HCT116 (cell line): ENCODE data around the gene FGD4. TPM values are rescaled to one million over a fixed set of nuclear protein-coding genes. Genes with fewer than 3 reads are reported as not detected.

Experiments used
- ATAC-seq: fragments of 200-7000 bp; cut with Tn5 transposase; 2 replicates; pipeline ENCODE4 v1.9.1; 2020; ENCODE audit warnings: mild to moderate bottlenecking, moderate library complexity
- BruUV-seq: library from RNA; stranded (reverse); fragments of 400-500 nt; replicated peaks from 2 replicates; lab custom pipeline; 2021; lab: Mats Ljungman, UMichigan
- CTCF ChIA-PET: fragments of 300-600 bp; sonication (Branson Sonifier 250); formaldehyde crosslinking; loops from one replicate; lab custom pipeline; 2021; ENCODE audit warnings: antibody characterized with exemption; lab: Charles Lee
- POLR2A ChIA-PET: fragments of 300-600, 350-600 bp; sonication (Branson Sonifier 250); formaldehyde crosslinking; loops from one replicate; lab custom pipeline; 2021; ENCODE audit warnings: antibody characterized with exemption; lab: Charles Lee
- RAD21 ChIA-PET, 2 experiments: fragments of 300-600 bp; sonication (Branson Sonifier 250); formaldehyde crosslinking; loops; one replicate each; lab custom pipeline; 2023; ENCODE audit warnings: low total read pairs in 2 of 2; ENCODE audit not compliant: uncharacterized antibody in 2 of 2, unreplicated experiment in 2 of 2, low non-redundant PET in 1 of 2; lab: Charles Lee
- DNase-seq: peaks from one replicate; pipeline ENCODE4 v3.0.0-alpha.2; 2010; ENCODE audit warnings: low read depth, low spot score
- H2AFZ ChIP-seq: fragments of 200-600 bp; shearing (Covaris generic), sonication (generic); 2 replicates; pipeline ENCODE4 v1.6.1; 2017; ENCODE audit warnings: low read depth, mixed run types, mixed read lengths, antibody characterized with exemption, low read length; ENCODE audit not compliant: poor library complexity, severe bottlenecking
- H3K27ac ChIP-seq: 2 replicates; pipeline ENCODE4 v1.5.1; 2012; ENCODE audit warnings: low read depth, low read length
- H3K27me3 ChIP-seq: fragments of 200-600 bp; sonication (generic); 2 replicates; pipeline ENCODE4 v1.6.1; 2016; ENCODE audit warnings: mixed run types, low read length, mixed read lengths; ENCODE audit not compliant: insufficient read depth
- H3K36me3 ChIP-seq, 2 experiments: fragments of 200-500 bp in 1 of 2; fragments of 200-600 bp in 1 of 2; sonication (Bioruptor generic) in 1 of 2; sonication (generic) in 1 of 2; 2 replicates each; pipeline versions ENCODE4 v1.5.1 to v1.6.1; 2014 to 2016; ENCODE audit warnings: low read length in 2 of 2, inconsistent platforms in 1 of 2, mixed read lengths in 1 of 2, mixed run types in 1 of 2; ENCODE audit not compliant: insufficient read depth in 2 of 2, control insufficient read depth in 1 of 2
- H3K4me1 ChIP-seq, 2 experiments: fragments of 200-600 bp in 1 of 2; sonication (generic) in 1 of 2; 2 replicates each; pipeline versions ENCODE4 v1.5.1 to v1.6.1; 2012 to 2017; ENCODE audit warnings: low read length in 2 of 2, inconsistent platforms in 1 of 2, mild to moderate bottlenecking in 1 of 2, mixed read lengths in 1 of 2, mixed run types in 1 of 2, moderate library complexity in 1 of 2; ENCODE audit not compliant: insufficient read depth in 2 of 2, control insufficient read depth in 1 of 2
- H3K4me2 ChIP-seq: fragments of 200-600 bp; sonication (generic); 2 replicates; pipeline ENCODE4 v1.6.1; 2017; ENCODE audit warnings: mixed run types, low read length, mixed read lengths
- H3K4me3 ChIP-seq, 2 experiments: fragments of 200-600 bp in 1 of 2; sonication (generic) in 1 of 2; replicated peaks in 1 of 2; 2 replicates each; pipeline ENCODE4 v1.5.1; 2011 to 2016; ENCODE audit warnings: low read length in 2 of 2, control low read depth in 1 of 2, low read depth in 1 of 2, mild to moderate bottlenecking in 1 of 2, mixed read lengths in 1 of 2, mixed run types in 1 of 2
- H3K79me2 ChIP-seq: fragments of 200-600 bp; sonication (generic); 2 replicates; pipeline ENCODE4 v1.6.1; 2017; ENCODE audit warnings: mild to moderate bottlenecking, mixed run types, low read length, moderate library complexity, mixed read lengths; ENCODE audit not compliant: insufficient read depth
- H3K9ac ChIP-seq: fragments of 200-600 bp; sonication (generic); 2 replicates; pipeline ENCODE4 v1.6.1; 2016; ENCODE audit warnings: low read length, mixed read lengths
- H3K9me2 ChIP-seq: fragments of 200-600 bp; sonication (generic), shearing (Covaris generic); 2 replicates; pipeline ENCODE4 v1.6.1; 2017; ENCODE audit warnings: mixed run types, mild to moderate bottlenecking, moderate library complexity; ENCODE audit not compliant: insufficient read depth
- H3K9me3 ChIP-seq, 2 experiments: fragments of 200-500 bp in 1 of 2; fragments of 200-600 bp in 1 of 2; sonication (Bioruptor generic) in 1 of 2; sonication (generic) in 1 of 2; 2 replicates each; pipeline ENCODE4 v1.6.1; 2014 to 2017; ENCODE audit warnings: low read length in 2 of 2, mixed read lengths in 2 of 2, inconsistent platforms in 1 of 2, low read depth in 1 of 2, mild to moderate bottlenecking in 1 of 2, mixed run types in 1 of 2, moderate library complexity in 1 of 2; ENCODE audit not compliant: control insufficient read depth in 1 of 2, insufficient read depth in 1 of 2
- H4K20me1 ChIP-seq: fragments of 200-600 bp; sonication (generic), shearing (Covaris generic); 2 replicates; pipeline ENCODE4 v1.6.1; 2017; ENCODE audit warnings: mixed run types, mild to moderate bottlenecking, moderate library complexity; ENCODE audit not compliant: insufficient read depth
- CBX3 ChIP-seq: IDR thresholded peaks from 2 replicates; pipeline ENCODE4 v1.6.1; 2012; ENCODE audit warnings: low read depth
- EGR1 ChIP-seq: IDR thresholded peaks from 2 replicates; pipeline ENCODE4 v1.6.1; 2012; ENCODE audit warnings: low read depth
- ELF1 ChIP-seq: IDR thresholded peaks from 2 replicates; pipeline ENCODE4 v1.6.1; 2012; ENCODE audit warnings: low read depth, borderline replicate concordance
- EZH2 ChIP-seq: fragments of 200-600 bp; sonication (generic); IDR thresholded peaks from 2 replicates; pipeline ENCODE4 v1.6.1; 2017; ENCODE audit warnings: antibody characterized with exemption, mixed run types
- EZH2phosphoT487 ChIP-seq: fragments of 200-600 bp; IDR thresholded peaks from 2 replicates; pipeline ENCODE4 v1.6.1; 2018; ENCODE audit warnings: antibody characterized with exemption, borderline replicate concordance
- FOSL1 ChIP-seq: IDR thresholded peaks from 2 replicates; pipeline ENCODE4 v1.6.1; 2012; ENCODE audit warnings: low read depth
- JUND ChIP-seq: IDR thresholded peaks from 2 replicates; pipeline ENCODE4 v1.6.1; 2012
- POLR2A ChIP-seq: IDR thresholded peaks from 2 replicates; pipeline ENCODE4 v1.7.0; 2011; ENCODE audit warnings: borderline replicate concordance; ENCODE audit not compliant: insufficient read depth, insufficient read length; ENCODE audit errors: extremely low read depth
- POLR2AphosphoS5 ChIP-seq: IDR thresholded peaks from 2 replicates; pipeline ENCODE4 v1.6.1; 2011; ENCODE audit warnings: mild to moderate bottlenecking, low read depth, low read length, moderate library complexity
- RAD21 ChIP-seq: IDR thresholded peaks from 2 replicates; pipeline ENCODE4 v1.6.1; 2012; ENCODE audit warnings: low read depth, mild to moderate bottlenecking
- SIN3A ChIP-seq: IDR thresholded peaks from 2 replicates; pipeline ENCODE4 v1.6.1; 2012; ENCODE audit warnings: low read depth
- SP1 ChIP-seq: IDR thresholded peaks from 2 replicates; pipeline ENCODE4 v1.6.1; 2012; ENCODE audit warnings: low read depth
- SRF ChIP-seq: IDR thresholded peaks from 2 replicates; pipeline ENCODE4 v1.6.1; 2012; ENCODE audit warnings: low read depth
- TCF7L2 ChIP-seq: IDR thresholded peaks from 2 replicates; pipeline ENCODE4 v1.7.0; 2011; ENCODE audit warnings: borderline replicate concordance, inconsistent platforms; ENCODE audit not compliant: insufficient read depth, insufficient read length; ENCODE audit errors: extremely low read depth
- ZFX ChIP-seq: fragments of 450-650 bp; IDR thresholded peaks from 2 replicates; pipeline ENCODE4 v1.6.1; 2017
- ZNF274 ChIP-seq: fragments of 200-500 bp; sonication (Bioruptor generic); IDR thresholded peaks from 2 replicates; pipeline ENCODE4 v1.6.1; 2014; ENCODE audit warnings: mild to moderate bottlenecking, low read depth, low read length, inconsistent platforms
- intact Hi-C: fragments of 100-400 bp; cut with micrococcal nuclease; formaldehyde crosslinking; loops from 2 replicates; pipeline ENCODE4 v1.10.0; 2022
- total RNA-seq: library from RNA; stranded (reverse); gene quantifications from one replicate; pipeline ENCODE4 v1.2.1, GENCODE V29; 2021; ENCODE audit not compliant: unreplicated experiment
- TF ChIP-seq, protein P1 (sequence below): IDR thresholded peaks from 2 replicates; pipeline ENCODE4 v1.6.1; 2011; ENCODE audit warnings: mild to moderate bottlenecking, low read length, moderate library complexity; ENCODE audit not compliant: insufficient replicate concordance; ENCODE audit errors: extremely low read depth
- TF ChIP-seq, protein P2 (sequence below), 3 experiments: fragments of 200-600 bp in 1 of 3; sonication (generic) in 1 of 3; IDR thresholded peaks in 2 of 3; conservative IDR thresholded peaks in 1 of 3; 2 replicates each; pipeline ENCODE4 v1.5.1; 2012 to 2017; ENCODE audit warnings: low read depth in 2 of 3, low read length in 2 of 3, antibody characterized with exemption in 1 of 3, borderline replicate concordance in 1 of 3, control low read depth in 1 of 3, mild to moderate bottlenecking in 1 of 3, mixed read lengths in 1 of 3, mixed run types in 1 of 3, moderate library complexity in 1 of 3; ENCODE audit not compliant: insufficient read depth in 1 of 3
- TF ChIP-seq, protein P3 (sequence below): IDR thresholded peaks from 2 replicates; pipeline ENCODE4 v1.6.1; 2012

FGD4 gene
- total RNA-seq, 1 experiment from 2014 or later: 7.7 TPM

GRCh38 chr12:32662665-32663064, 263.3 kb downstream of the FGD4 start:
- no peak overlapping the region for H3K9ac ChIP-seq
- no peak for DNase-seq
- H3K79me2 ChIP-seq: no peaks in the 10 kb centered on the region
- intact Hi-C loops: no loop called here
- no peak overlapping the region for H3K27ac ChIP-seq
- no peak overlapping the region for H2AFZ ChIP-seq
- peaks cover 0 to 6% of the 10 kb centered on the region in 2 experiments; a peak in 1 of 4 replicates for H3K4me1 ChIP-seq
- no TSS peak for BruUV-seq
- RAD21 ChIA-PET: no interaction called here
- no peak for TF ChIP-seq POLR2AphosphoS5
- TF ChIP-seq CBX3: no peak
- no peak for TF ChIP-seq JUND
- TF ChIP-seq TCF7L2: no peak
- TF ChIP-seq SP1: no peak
- TF ChIP-seq SIN3A: no peak
- TF ChIP-seq, protein P1, sequence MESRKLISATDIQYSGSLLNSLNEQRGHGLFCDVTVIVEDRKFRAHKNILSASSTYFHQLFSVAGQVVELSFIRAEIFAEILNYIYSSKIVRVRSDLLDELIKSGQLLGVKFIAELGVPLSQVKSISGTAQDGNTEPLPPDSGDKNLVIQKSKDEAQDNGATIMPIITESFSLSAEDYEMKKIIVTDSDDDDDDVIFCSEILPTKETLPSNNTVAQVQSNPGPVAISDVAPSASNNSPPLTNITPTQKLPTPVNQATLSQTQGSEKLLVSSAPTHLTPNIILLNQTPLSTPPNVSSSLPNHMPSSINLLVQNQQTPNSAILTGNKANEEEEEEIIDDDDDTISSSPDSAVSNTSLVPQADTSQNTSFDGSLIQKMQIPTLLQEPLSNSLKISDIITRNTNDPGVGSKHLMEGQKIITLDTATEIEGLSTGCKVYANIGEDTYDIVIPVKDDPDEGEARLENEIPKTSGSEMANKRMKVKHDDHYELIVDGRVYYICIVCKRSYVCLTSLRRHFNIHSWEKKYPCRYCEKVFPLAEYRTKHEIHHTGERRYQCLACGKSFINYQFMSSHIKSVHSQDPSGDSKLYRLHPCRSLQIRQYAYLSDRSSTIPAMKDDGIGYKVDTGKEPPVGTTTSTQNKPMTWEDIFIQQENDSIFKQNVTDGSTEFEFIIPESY: no peak
- no peak for TF ChIP-seq POLR2A
- H3K9me3 ChIP-seq: no peaks in the 10 kb centered on the region
- H4K20me1 ChIP-seq: no peaks in the 10 kb centered on the region
- POLR2A ChIA-PET: no interaction called here
- H3K9me2 ChIP-seq: no peaks in the 10 kb centered on the region
- CTCF ChIA-PET: no interaction called here
- no peaks in the 10 kb centered on the region for H3K36me3 ChIP-seq
- no peak overlapping the region for H3K4me3 ChIP-seq
- no peaks in the 10 kb centered on the region for H3K27me3 ChIP-seq
- H3K4me2 ChIP-seq: no peak overlapping the region
- no peak for ATAC-seq

GRCh38 chr12:32666018-32666417, 266.7 kb downstream of the FGD4 start:
- POLR2A ChIA-PET: no interaction called here
- H2AFZ ChIP-seq: peak overlapping the region; percentile 85
- no TSS peak for BruUV-seq

More at GRCh38 chr12:32666018-32666417, 266.7 kb downstream of the FGD4 start:
- Histone ChIP-seq H3K36me3 (no peaks in the 10 kb centered on the region), H3K79me2 (no peaks in the 10 kb centered on the region), H3K27me3 (no peaks in the 10 kb centered on the region), H3K9me3 (no peaks in the 10 kb centered on the region), H3K9ac (no peak overlapping the region; the same call in 1 of the 2 replicates), H3K27ac (no peak overlapping the region), H3K4me1 (peaks cover 0 to 5% of the 10 kb centered on the region in 2 experiments; a peak in 1 of 4 replicates), H4K20me1 (no peaks in the 10 kb centered on the region), H3K4me3 (peak overlapping the region; percentile 35 to 42), H3K4me2 (peak overlapping the region; percentile 57), H3K9me2 (no peaks in the 10 kb centered on the region)
- RAD21 ChIA-PET: no interaction called here
- intact Hi-C loops: no loop called here
- ATAC-seq: peak; percentile 73
- no peak for DNase-seq
- CTCF ChIA-PET: no interaction called here
- TF ChIP-seq RAD21 (no peak), SRF (no peak), EZH2 (no peak), EGR1 (no peak), EZH2phosphoT487 (no peak), ELF1 (no peak), ZNF274 (no peak), POLR2A (no peak), SIN3A (no peak), ZFX (no peak), SP1 (no peak), FOSL1 (no peak)
- TF ChIP-seq, protein P2, sequence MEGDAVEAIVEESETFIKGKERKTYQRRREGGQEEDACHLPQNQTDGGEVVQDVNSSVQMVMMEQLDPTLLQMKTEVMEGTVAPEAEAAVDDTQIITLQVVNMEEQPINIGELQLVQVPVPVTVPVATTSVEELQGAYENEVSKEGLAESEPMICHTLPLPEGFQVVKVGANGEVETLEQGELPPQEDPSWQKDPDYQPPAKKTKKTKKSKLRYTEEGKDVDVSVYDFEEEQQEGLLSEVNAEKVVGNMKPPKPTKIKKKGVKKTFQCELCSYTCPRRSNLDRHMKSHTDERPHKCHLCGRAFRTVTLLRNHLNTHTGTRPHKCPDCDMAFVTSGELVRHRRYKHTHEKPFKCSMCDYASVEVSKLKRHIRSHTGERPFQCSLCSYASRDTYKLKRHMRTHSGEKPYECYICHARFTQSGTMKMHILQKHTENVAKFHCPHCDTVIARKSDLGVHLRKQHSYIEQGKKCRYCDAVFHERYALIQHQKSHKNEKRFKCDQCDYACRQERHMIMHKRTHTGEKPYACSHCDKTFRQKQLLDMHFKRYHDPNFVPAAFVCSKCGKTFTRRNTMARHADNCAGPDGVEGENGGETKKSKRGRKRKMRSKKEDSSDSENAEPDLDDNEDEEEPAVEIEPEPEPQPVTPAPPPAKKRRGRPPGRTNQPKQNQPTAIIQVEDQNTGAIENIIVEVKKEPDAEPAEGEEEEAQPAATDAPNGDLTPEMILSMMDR (IDR thresholded peaks at IDR 0.05 in 2 of 3, conservative IDR thresholded peaks at IDR 0.05 in 1 of 3; ENCODE audit: borderline replicate concordance in 1 of 3, insufficient read depth in 1 of 3, low read depth in 2 of 3, low read length in 2 of 3): no peak
- TF ChIP-seq, protein P3, sequence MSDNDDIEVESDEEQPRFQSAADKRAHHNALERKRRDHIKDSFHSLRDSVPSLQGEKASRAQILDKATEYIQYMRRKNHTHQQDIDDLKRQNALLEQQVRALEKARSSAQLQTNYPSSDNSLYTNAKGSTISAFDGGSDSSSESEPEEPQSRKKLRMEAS: no peak
